HFFc6 (cell line): ENCODE measurements around the gene SOX6. TPM values are rescaled to one million over a fixed set of nuclear protein-coding genes. Genes with fewer than 3 reads are reported as not detected.

Experiments
- DNase-seq: peaks from one replicate; pipeline ENCODE4 v3.0.0-alpha.2; 2018
- H3K27ac Mint-ChIP-seq: 2 replicates; pipeline ENCODE4 v1.8.0; 2020; ENCODE audit warnings: mild to moderate bottlenecking, mixed read lengths
- H3K27me3 Mint-ChIP-seq: 2 replicates; pipeline ENCODE4 v1.8.0; 2021; ENCODE audit warnings: mild to moderate bottlenecking, moderate library complexity, mixed read lengths; ENCODE audit not compliant: insufficient read depth
- H3K36me3 Mint-ChIP-seq: 2 replicates; pipeline ENCODE4 v1.8.0; 2021; ENCODE audit warnings: low read depth, mixed read lengths
- H3K4me1 Mint-ChIP-seq: 2 replicates; pipeline ENCODE4 v1.8.0; 2020; ENCODE audit warnings: low read depth, mixed read lengths
- H3K4me3 Mint-ChIP-seq: 2 replicates; pipeline ENCODE4 v1.8.0; 2020; ENCODE audit warnings: mild to moderate bottlenecking, moderate library complexity, mixed read lengths
- H3K9me3 Mint-ChIP-seq: 2 replicates; pipeline ENCODE4 v1.8.0; 2020; ENCODE audit warnings: mild to moderate bottlenecking, mixed read lengths
- CTCF ChIP-seq: fragments of 200-600 bp; sonication (generic); IDR thresholded peaks from 2 replicates; pipeline ENCODE4 v1.5.0; 2021; ENCODE audit warnings: antibody characterized with exemption, mild to moderate bottlenecking
- total RNA-seq, 6 experiments: library from RNA; stranded (reverse); fragmentation: NEBNext Ultra II Directional; extraction: Animal tissue kit (Norgen Biotek cat#: 25700); gene quantifications; 2 replicates in 1 of 6; 3 replicates in 5 of 6; pipeline ENCODE4 v1.2.3, GENCODE V29; 2021

SOX6 gene
- total RNA-seq, 6 experiments from 2014 or later: 0.66 to 6.5 (median 1.4) TPM

GRCh38 chr11:16018931-16019330, 337.4 kb downstream of the SOX6 start:
- Mint-ChIP-seq H3K36me3 (no peaks in the 10 kb centered on the region), H3K9me3 (no peaks in the 10 kb centered on the region; the same call in 1 of the 2 replicates), H3K4me3 (no peak overlapping the region), H3K27ac (no peak overlapping the region), H3K27me3 (peaks cover 7% of the 10 kb centered on the region; the same call in 1 of the 2 replicates), H3K4me1 (peaks cover 2% of the 10 kb centered on the region; the same call in 1 of the 2 replicates)
- no peak for DNase-seq
- TF ChIP-seq CTCF: no peak

- no peak overlapping the region for H3K4me3 Mint-ChIP-seq
- no peaks in the 10 kb centered on the region for H3K9me3 Mint-ChIP-seq
- peaks cover 9% of the 10 kb centered on the region; the same call in 1 of the 2 replicates for H3K4me1 Mint-ChIP-seq
- H3K36me3 Mint-ChIP-seq: no peaks in the 10 kb centered on the region
- peaks cover 7% of the 10 kb centered on the region for H3K27me3 Mint-ChIP-seq
- no peak overlapping the region for H3K27ac Mint-ChIP-seq
- no peak for TF ChIP-seq CTCF
- DNase-seq: no peak
Measured at GRCh38 chr11:16016468-16016829, 339.9 kb downstream of the SOX6 start.

- Mint-ChIP-seq H3K27me3 (peaks cover 7% of the 10 kb centered on the region), H3K27ac (no peak overlapping the region), H3K36me3 (no peaks in the 10 kb centered on the region), H3K4me1 (peaks cover 9% of the 10 kb centered on the region; the same call in 1 of the 2 replicates), H3K4me3 (no peak overlapping the region), H3K9me3 (no peaks in the 10 kb centered on the region)
- TF ChIP-seq CTCF: no peak
- no peak for DNase-seq
Measured at GRCh38 chr11:16015741-16016467, 340.4 kb downstream of the SOX6 start.

- no peak overlapping the region for H3K27ac Mint-ChIP-seq
- no peak for TF ChIP-seq CTCF
Measured at GRCh38 chr11:16013649-16014275, 342.6 kb downstream of the SOX6 start.

GRCh38 chr11:16013242-16013641, 343.1 kb downstream of the SOX6 start:
- no peak overlapping the region for H3K27ac Mint-ChIP-seq
- DNase-seq: no peak
- TF ChIP-seq CTCF: no peak
- no peak overlapping the region for H3K4me3 Mint-ChIP-seq
- no peaks in the 10 kb centered on the region for H3K9me3 Mint-ChIP-seq
- peaks cover 4% of the 10 kb centered on the region for H3K27me3 Mint-ChIP-seq
- no peaks in the 10 kb centered on the region for H3K36me3 Mint-ChIP-seq
- H3K4me1 Mint-ChIP-seq: peaks cover 9% of the 10 kb centered on the region; the same call in 1 of the 2 replicates

More at GRCh38 chr11:16013649-16014275, 342.6 kb downstream of the SOX6 start:
- Mint-ChIP-seq H3K9me3 (no peaks in the 10 kb centered on the region), H3K4me1 (peaks cover 9% of the 10 kb centered on the region; the same call in 1 of the 2 replicates), H3K4me3 (no peak overlapping the region), H3K27me3 (peaks cover 4% of the 10 kb centered on the region), H3K36me3 (no peaks in the 10 kb centered on the region)
- DNase-seq: peak; percentile 2
